H1 (cell line): ENCODE measurements around the gene RPL12. TPM values are rescaled to one million over a fixed set of nuclear protein-coding genes. Genes with fewer than 3 reads are reported as not detected.

Experiments used
- CTCF ChIA-PET: fragments of 300-600 bp; sonication (Branson Sonifier 250); formaldehyde crosslinking; loops from one replicate; lab custom pipeline; 2021; ENCODE audit not compliant: partially characterized antibody; lab: Charles Lee
- POLR2A ChIA-PET: fragments of 300-600 bp; sonication (Branson Sonifier 250); formaldehyde crosslinking; loops from one replicate; lab custom pipeline; 2021; ENCODE audit warnings: inconsistent platforms; ENCODE audit not compliant: partially characterized antibody; lab: Charles Lee
- DNase-seq, 2 experiments: peaks; one replicate each; pipeline versions ENCODE4 v3.0.0 to v3.0.0-alpha.2; 2010 to 2022; ENCODE audit warnings: low spot score in 2 of 2, low read depth in 1 of 2, mixed read lengths in 1 of 2
- FAIRE-seq: peaks from 2 replicates; lab custom pipeline; 2011; peaks lifted over from hg19 to GRCh38; lab: Jason Lieb, UNC
- H2AFZ ChIP-seq: 2 replicates; pipeline ENCODE4 v1.8.1; 2012; ENCODE audit warnings: low read length, inconsistent platforms
- H2AK5ac ChIP-seq: 2 replicates; pipeline ENCODE4 v1.6.1; 2013; ENCODE audit warnings: low read depth, low read length
- H2BK120ac ChIP-seq: replicated peaks from 2 replicates; pipeline ENCODE3; 2013; ENCODE audit warnings: low read depth, low read length, inconsistent platforms
- H2BK12ac ChIP-seq: 2 replicates; pipeline ENCODE4 v1.6.1; 2013; ENCODE audit warnings: low read depth, low read length
- H2BK15ac ChIP-seq: 2 replicates; pipeline ENCODE4 v1.6.1; 2013; ENCODE audit warnings: low read length
- H2BK20ac ChIP-seq: 2 replicates; pipeline ENCODE4 v1.6.1; 2013; ENCODE audit warnings: low read length
- H2BK5ac ChIP-seq: 2 replicates; pipeline ENCODE4 v1.6.1; 2013; ENCODE audit warnings: low read depth, low read length
- H3K14ac ChIP-seq: 2 replicates; pipeline ENCODE4 v1.6.1; 2013; ENCODE audit warnings: inconsistent platforms; ENCODE audit not compliant: insufficient read length
- H3K18ac ChIP-seq: 2 replicates; pipeline ENCODE4 v1.6.1; 2013; ENCODE audit warnings: low read length; ENCODE audit errors: extremely low read depth
- H3K23ac ChIP-seq: 2 replicates; pipeline ENCODE4 v1.6.1; 2013; ENCODE audit warnings: inconsistent platforms; ENCODE audit not compliant: insufficient read length
- H3K23me2 ChIP-seq: 2 replicates; pipeline ENCODE4 v1.6.1; 2013; ENCODE audit warnings: low read depth, low read length
- H3K27ac ChIP-seq: 2 replicates; pipeline ENCODE4 v1.6.1; 2011; ENCODE audit warnings: low read depth, low read length, inconsistent platforms
- H3K27me3 ChIP-seq, 4 experiments: replicated peaks in 1 of 4; 1 replicate in 1 of 4; 2 replicates in 3 of 4; pipeline versions ENCODE4 v1.6.1 to v1.8.1; 2011 to 2013; ENCODE audit warnings: low read length in 3 of 4, mild to moderate bottlenecking in 3 of 4, inconsistent platforms in 2 of 4, mixed read lengths in 2 of 4, moderate library complexity in 1 of 4; ENCODE audit not compliant: control insufficient read depth in 3 of 4, insufficient read depth in 3 of 4; ENCODE audit errors: extremely low read depth in 1 of 4
- H3K36me3 ChIP-seq, 4 experiments: 2 replicates each; pipeline versions ENCODE4 v1.6.1 to v1.8.1; 2011 to 2013; ENCODE audit warnings: mild to moderate bottlenecking in 4 of 4, low read length in 3 of 4, moderate library complexity in 2 of 4, control low read depth in 1 of 4, inconsistent platforms in 1 of 4; ENCODE audit not compliant: insufficient read depth in 4 of 4, control insufficient read depth in 2 of 4
- H3K4ac ChIP-seq: replicated peaks from 2 replicates; pipeline ENCODE3; 2013; ENCODE audit warnings: low read length, low read depth, mixed read lengths, inconsistent platforms; ENCODE audit not compliant: insufficient read length
- H3K4me1 ChIP-seq, 4 experiments: replicated peaks in 1 of 4; 1 replicate in 1 of 4; 2 replicates in 3 of 4; pipeline versions ENCODE4 v1.6.1 to v1.8.1; 2011 to 2013; ENCODE audit warnings: low read length in 3 of 4, inconsistent platforms in 2 of 4, mixed read lengths in 1 of 4; ENCODE audit not compliant: insufficient read depth in 4 of 4, control insufficient read depth in 3 of 4
- H3K4me2 ChIP-seq, 2 experiments: 2 replicates each; pipeline versions ENCODE4 v1.6.1 to v1.8.1; 2011 to 2013; ENCODE audit warnings: low read depth in 2 of 2, low read length in 2 of 2, control low read depth in 1 of 2, inconsistent platforms in 1 of 2, mild to moderate bottlenecking in 1 of 2; ENCODE audit not compliant: insufficient read depth in 1 of 2
- H3K4me3 ChIP-seq, 4 experiments: fragments of 200-600, 300-600 bp in 1 of 4; sonication (generic), shearing (Covaris generic), sonication (Bioruptor Twin) in 1 of 4; 2 replicates each; pipeline versions ENCODE4 v1.5.1 to v1.8.1; 2011 to 2016; ENCODE audit warnings: low read length in 4 of 4, low read depth in 3 of 4, control low read depth in 2 of 4, inconsistent platforms in 2 of 4, mild to moderate bottlenecking in 2 of 4, mixed read lengths in 1 of 4, moderate library complexity in 1 of 4; ENCODE audit not compliant: insufficient read depth in 2 of 4; ENCODE audit errors: extremely low read depth in 1 of 4
- H3K56ac ChIP-seq: replicated peaks from 2 replicates; pipeline ENCODE3; 2013; ENCODE audit warnings: low read depth, mild to moderate bottlenecking, mixed read lengths, low read length, inconsistent platforms; ENCODE audit not compliant: insufficient read length
- H3K79me1 ChIP-seq: 2 replicates; pipeline ENCODE4 v1.6.1; 2013; ENCODE audit warnings: low read depth, low read length, control low read depth
- H3K79me2 ChIP-seq, 2 experiments: 2 replicates each; pipeline versions ENCODE4 v1.6.1 to v1.8.1; 2012 to 2013; ENCODE audit warnings: low read length in 2 of 2, mild to moderate bottlenecking in 2 of 2, inconsistent platforms in 1 of 2; ENCODE audit not compliant: insufficient read depth in 2 of 2, control insufficient read depth in 1 of 2
- H3K9ac ChIP-seq, 4 experiments: replicated peaks in 1 of 4; 1 replicate in 1 of 4; 2 replicates in 3 of 4; pipeline versions ENCODE4 v1.6.1 to v1.8.1; 2011 to 2013; ENCODE audit warnings: low read depth in 3 of 4, low read length in 3 of 4, control low read depth in 2 of 4, mild to moderate bottlenecking in 2 of 4, moderate library complexity in 2 of 4, inconsistent platforms in 1 of 4; ENCODE audit errors: extremely low read depth in 1 of 4
- H3K9me3 ChIP-seq, 2 experiments: 2 replicates each; pipeline versions ENCODE4 v1.6.1 to v1.8.1; 2012 to 2013; ENCODE audit warnings: mild to moderate bottlenecking in 2 of 2, moderate library complexity in 2 of 2, control low read depth in 1 of 2, inconsistent platforms in 1 of 2, low read depth in 1 of 2, low read length in 1 of 2, mixed read lengths in 1 of 2; ENCODE audit not compliant: insufficient read depth in 2 of 2
- H4K20me1 ChIP-seq, 2 experiments: replicated peaks in 1 of 2; 2 replicates each; pipeline versions ENCODE3 to v1.8.1; 2011 to 2013; ENCODE audit warnings: inconsistent platforms in 2 of 2, low read length in 2 of 2, mild to moderate bottlenecking in 1 of 2; ENCODE audit not compliant: insufficient read depth in 2 of 2, control insufficient read depth in 1 of 2
- H4K5ac ChIP-seq: 2 replicates; pipeline ENCODE4 v1.6.1; 2013; ENCODE audit warnings: low read length, low read depth, mixed read lengths, inconsistent platforms; ENCODE audit not compliant: insufficient read length
- H4K8ac ChIP-seq: 2 replicates; pipeline ENCODE4 v1.8.0; 2013; ENCODE audit warnings: mild to moderate bottlenecking, moderate library complexity, low read length, inconsistent platforms; ENCODE audit not compliant: insufficient read depth; ENCODE audit errors: extremely low read depth
- H4K91ac ChIP-seq: replicated peaks from 2 replicates; pipeline ENCODE3; 2013; ENCODE audit warnings: low read length, mixed read lengths, inconsistent platforms; ENCODE audit not compliant: insufficient read length
- CREB1 ChIP-seq: IDR thresholded peaks from 2 replicates; pipeline ENCODE4 v1.6.1; 2012; ENCODE audit warnings: inconsistent platforms
- EP300 ChIP-seq, 2 experiments: IDR thresholded peaks; 1 replicate in 1 of 2; 2 replicates in 1 of 2; pipeline ENCODE4 v1.6.1; 2011 to 2012; ENCODE audit warnings: low read depth in 2 of 2, low read length in 2 of 2, mild to moderate bottlenecking in 2 of 2, borderline replicate concordance in 1 of 2, inconsistent platforms in 1 of 2, moderate library complexity in 1 of 2
- GTF2F1 ChIP-seq: IDR thresholded peaks from 2 replicates; pipeline ENCODE4 v1.6.1; 2012; ENCODE audit warnings: low read depth, low read length, improper control_type of control experiment, borderline replicate concordance
- POLR2AphosphoS5 ChIP-seq: IDR thresholded peaks from 2 replicates; pipeline ENCODE4 v1.6.1; 2011; ENCODE audit warnings: low read depth, low read length
- POU5F1 ChIP-seq: IDR thresholded peaks from 2 replicates; pipeline ENCODE4 v1.6.1; 2011; ENCODE audit warnings: low read depth, mild to moderate bottlenecking, low read length, moderate library complexity
- RAD21 ChIP-seq, 2 experiments: IDR thresholded peaks in 1 of 2; conservative IDR thresholded peaks in 1 of 2; 2 replicates each; pipeline ENCODE4 v1.6.1; 2011; ENCODE audit warnings: low read depth in 2 of 2, low read length in 2 of 2, improper control_type of control experiment in 1 of 2, inconsistent platforms in 1 of 2, mild to moderate bottlenecking in 1 of 2, moderate library complexity in 1 of 2
- RBBP5 ChIP-seq: IDR thresholded peaks from 2 replicates; pipeline ENCODE4 v1.7.1; 2012; ENCODE audit warnings: low read depth, mild to moderate bottlenecking, inconsistent platforms, low read length, moderate library complexity, borderline replicate concordance
- RFX5 ChIP-seq: IDR thresholded peaks from 2 replicates; pipeline ENCODE4 v1.6.1; 2011; ENCODE audit warnings: low read depth, low read length, improper control_type of control experiment, borderline replicate concordance
- RNF2 ChIP-seq: fragments of 200-900, 300-1000 bp; sonication (generic); IDR thresholded peaks from 2 replicates; pipeline ENCODE4 v1.7.1; 2016; ENCODE audit warnings: borderline replicate concordance, low read depth, mild to moderate bottlenecking, antibody characterized with exemption, low read length; ENCODE audit not compliant: poor library complexity, severe bottlenecking; ENCODE audit errors: missing control alignments
- YY1 ChIP-seq: IDR thresholded peaks from 2 replicates; pipeline ENCODE4 v1.6.1; 2011; ENCODE audit warnings: low read depth, mild to moderate bottlenecking, low read length
- ZNF274 ChIP-seq: IDR thresholded peaks from 2 replicates; pipeline ENCODE4 v1.7.0; 2012; ENCODE audit warnings: low read length, borderline replicate concordance; ENCODE audit errors: extremely low read depth
- WGBS, 2 experiments: shearing (Covaris generic) in 1 of 2; methylation state at CpG; one replicate each; pipeline versions ENCODE4 v1.1.6 to v1.1.7; 2013 to 2015; ENCODE audit warnings: low lambda C conversion rate in 2 of 2, mixed read lengths in 2 of 2, inconsistent platforms in 1 of 2, low coverage in 1 of 2, missing lambda C conversion rate in 1 of 2; ENCODE audit not compliant: insufficient replicate concordance in 2 of 2, insufficient coverage in 1 of 2, insufficient read length in 1 of 2; ENCODE audit errors: extremely low coverage in 1 of 2, missing lambda C conversion rate in 1 of 2; 5-methylcytosine and 5-hydroxymethylcytosine counted together
- polyA plus RNA-seq, 7 experiments: library from polyadenylated mRNA; depleted of rRNA in 3 of 7; stranded (reverse) in 5 of 7; unstranded in 2 of 7; fragments of >200 nt in 5 of 7; fragments of 200-250 nt in 2 of 7; gene quantifications; 1 replicate in 5 of 7; 2 replicates in 1 of 7; 4 replicates in 1 of 7; pipeline versions ENCODE4 v1.2.1 to v1.2.3, GENCODE V29; 2011 to 2013; ENCODE audit warnings: missing spikeins in 2 of 7, mixed read lengths in 2 of 7
- total RNA-seq: library from RNA; stranded (reverse); fragmentation: NEBNext Ultra II Directional; extraction: Animal tissue kit (Norgen Biotek cat#: 25700); gene quantifications from 2 replicates; pipeline ENCODE4 v1.2.1, GENCODE V29; 2021

RPL12 gene
- total and polyA plus RNA-seq, 2 of the 8 experiments (the other 6 are each of a cell fraction or from before 2014, with no cell fraction given) = 1,993 to 4,892 TPM

GRCh38 chr9:127415657-127416056 is 35.5 kb downstream of the RPL12 start:
- Histone ChIP-seq H3K9ac (no peak overlapping the region), H3K4me2 (no peak overlapping the region), H2AK5ac (no peak overlapping the region), H2BK120ac (no peak overlapping the region), H3K9me3 (no peaks in the 10 kb centered on the region), H2BK15ac (no peak overlapping the region), H3K4me3 (no peak overlapping the region), H3K79me2 (no peaks in the 10 kb centered on the region), H3K27me3 (no peaks in the 10 kb centered on the region), H3K4me1 (peaks cover 0 to 2% (median 2%) of the 10 kb centered on the region in 4 experiments; a peak in 5 of 7 replicates), H3K79me1 (peaks cover 2% of the 10 kb centered on the region; the same call in 1 of the 2 replicates), H4K8ac (no peak overlapping the region), H3K23ac (no peak overlapping the region), H4K20me1 (peaks cover 2 to 4% of the 10 kb centered on the region in 2 experiments), H2AFZ (no peak overlapping the region), H3K23me2 (0 out of 2 replicates have a peak, but pooled peaks cover 2% of the 10 kb centered on the region), H4K5ac (no peak overlapping the region), H4K91ac (no peak overlapping the region), H3K14ac (no peak overlapping the region), H3K56ac (no peak overlapping the region), H3K4ac (no peak overlapping the region), H3K18ac (no peak overlapping the region), H2BK5ac (no peak overlapping the region), H2BK20ac (no peak overlapping the region), H3K27ac (no peak overlapping the region), H3K36me3 (no peaks in the 10 kb centered on the region), H2BK12ac (no peak overlapping the region)
- TF ChIP-seq RBBP5 (no peak), RAD21 (IDR thresholded peaks at IDR 0.05 in 1 of 2, conservative IDR thresholded peaks at IDR 0.05 in 1 of 2; ENCODE audit: low read depth in 2 of 2, low read length in 2 of 2) (no peak), POU5F1 (no peak), RFX5 (no peak), GTF2F1 (no peak), ZNF274 (no peak), CREB1 (no peak), EP300 (IDR thresholded peaks at IDR 0.05; ENCODE audit: borderline replicate concordance in 1 of 2, low read depth in 2 of 2, low read length in 2 of 2) (no peak), POLR2AphosphoS5 (no peak), RNF2 (no peak), YY1 (no peak)
- CTCF ChIA-PET = interaction anchor here (0.7 to 1.2 kb wide), 2 partner anchors 59 to 483 kb away, joined by 3 read pairs; no protein-coding TSS in a partner anchor
- 94% methylated on average over 1 of the region's 1 CpG; no CpG with 5 or more reads in 1 of the 2 experiments for WGBS, 2 experiments
- no peak for FAIRE-seq
- no peak for DNase-seq
- POLR2A ChIA-PET = interaction anchor here (1.2 to 1.9 kb wide), 4 partner anchors 8 to 29 kb away, joined by 3 to 8 read pairs (median 4); partner anchors contain the start of gene ZNF79
